NCI-H526 (cell line): ENCODE results near the gene ARHGAP10.
A peak's percentile ranks its signal among the peaks of the same experiment; 100 is the strongest.
"Not testable (repeated sequence)": the region's sequence is repeated elsewhere in the genome, so short reads cannot be mapped to it uniquely, and the experiment has no call there.

Experiments used
- DNase-seq, 2 experiments: peaks; one replicate each; lab custom pipeline; 2025; lab: John Stamatoyannopoulos, UW

The ARHGAP10 gene

DNA sequence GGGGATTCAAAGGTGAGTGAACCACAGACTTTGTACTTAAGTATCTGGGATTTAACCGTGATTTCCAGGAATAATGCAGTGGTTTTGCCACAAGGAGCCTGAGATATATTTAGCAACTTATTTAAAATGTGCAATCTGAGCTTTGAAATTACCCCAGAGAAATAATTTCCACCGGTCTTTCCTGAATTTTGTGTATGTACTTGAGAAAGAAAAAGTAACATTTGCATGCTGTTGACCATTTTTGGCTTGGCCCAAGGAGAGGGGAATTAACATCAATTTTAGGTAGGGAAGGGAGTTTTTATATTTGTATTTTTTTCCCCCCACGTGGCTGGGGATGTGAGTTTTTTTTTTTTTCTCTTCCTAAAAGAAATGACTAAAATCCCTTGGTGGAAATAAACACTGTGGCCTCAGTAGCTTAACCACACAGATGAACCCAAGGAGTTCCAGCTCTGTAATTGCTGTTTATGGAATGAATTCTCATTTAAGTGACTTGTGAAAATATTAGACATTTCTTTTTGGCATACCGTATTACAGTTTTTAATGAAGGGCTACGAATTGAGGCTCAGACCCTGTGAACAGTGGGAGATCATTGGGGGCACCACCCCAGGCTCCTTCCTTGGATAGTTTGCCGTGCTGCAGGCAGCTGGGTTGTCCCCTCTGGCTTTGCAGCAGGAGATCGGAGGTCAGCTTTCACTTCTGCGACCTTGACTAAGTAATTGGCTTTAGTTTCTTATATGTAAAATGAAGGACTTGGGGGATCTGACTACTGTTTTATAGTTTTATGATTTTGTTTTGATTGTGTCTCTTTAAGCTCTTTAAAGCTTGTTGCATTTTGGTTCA is 116.1 kb downstream of the ARHGAP10 start:
- no peak for DNase-seq

DNA sequence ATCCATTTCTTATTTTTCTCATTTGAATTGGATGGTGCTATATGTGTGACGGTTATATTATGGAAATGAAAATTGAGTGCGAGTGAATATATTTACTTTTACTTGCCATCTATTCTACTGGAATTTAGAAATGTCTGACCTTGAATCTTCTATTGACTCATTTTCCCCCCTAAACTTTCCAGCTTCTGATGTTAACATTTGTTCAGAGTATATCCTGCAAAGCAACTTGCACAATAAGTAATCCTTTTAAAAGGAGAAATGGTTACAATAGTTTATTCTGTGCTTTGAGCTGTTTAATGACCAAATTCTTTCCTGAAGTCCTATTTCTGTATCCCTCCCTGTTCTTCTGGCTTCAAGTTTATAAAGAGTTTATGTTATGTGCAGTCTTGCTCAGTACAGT is 116.7 kb downstream of the ARHGAP10 start:
- DNase-seq, result no peak

DNA sequence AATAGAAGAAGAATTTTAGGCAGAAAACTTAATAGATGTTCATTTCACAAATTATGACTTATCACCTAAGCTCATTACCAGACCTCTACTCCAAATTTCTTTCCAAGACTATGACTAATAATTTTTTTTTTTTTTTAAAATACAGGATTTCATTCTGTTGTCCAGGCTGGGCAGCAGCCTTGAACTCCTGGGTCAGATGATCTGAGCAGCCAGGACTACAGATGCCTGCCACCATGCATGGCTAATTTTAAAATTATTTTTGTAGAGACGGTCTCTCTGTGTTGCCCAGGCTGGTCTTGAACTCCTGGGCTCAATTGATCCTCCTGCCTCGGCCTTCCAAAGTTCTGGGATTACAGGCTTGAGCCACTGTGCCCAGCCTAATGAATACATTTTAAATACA is 119.2 kb downstream of the ARHGAP10 start:
- no peak for DNase-seq

DNA sequence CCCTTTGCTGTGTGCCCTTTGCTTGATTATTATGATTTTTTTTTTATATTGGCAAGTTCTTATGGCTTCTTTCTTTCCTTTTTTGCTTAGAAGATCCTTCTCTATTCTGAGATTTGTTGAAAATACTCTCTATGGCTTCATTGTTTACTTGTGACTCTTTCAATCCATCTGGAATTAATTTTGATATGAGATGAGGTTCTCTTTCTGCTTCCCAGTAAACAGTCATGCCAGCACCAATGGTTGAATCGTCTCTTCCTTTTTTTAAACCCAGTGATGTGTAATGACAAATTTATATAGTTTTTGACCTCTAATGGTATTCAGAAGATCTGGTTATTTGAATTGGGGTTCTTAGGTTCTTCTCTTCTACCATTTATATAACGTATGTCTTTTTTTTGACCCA is 121.8 kb downstream of the ARHGAP10 start:
- DNase-seq, result no peak

DNA sequence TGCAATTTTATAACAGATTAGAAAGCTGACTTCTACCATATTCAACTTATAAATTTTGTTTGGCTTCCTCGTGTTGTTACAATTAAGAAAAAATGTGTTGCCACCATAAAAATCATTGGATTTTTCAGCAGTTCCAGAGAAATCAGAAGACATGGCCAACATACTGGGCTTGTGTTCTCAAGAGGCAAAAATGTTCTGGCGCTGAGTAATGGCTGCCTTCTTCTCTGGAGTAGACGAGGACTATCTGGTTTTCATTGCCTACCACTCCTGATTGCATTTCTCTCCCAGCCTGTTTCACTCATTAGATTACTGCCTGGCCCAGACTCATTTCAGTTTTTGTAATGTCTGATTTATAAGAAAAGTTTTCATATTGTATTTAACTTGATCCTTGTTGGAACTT is 122.3 kb downstream of the ARHGAP10 start:
- DNase-seq, result no peak

DNA sequence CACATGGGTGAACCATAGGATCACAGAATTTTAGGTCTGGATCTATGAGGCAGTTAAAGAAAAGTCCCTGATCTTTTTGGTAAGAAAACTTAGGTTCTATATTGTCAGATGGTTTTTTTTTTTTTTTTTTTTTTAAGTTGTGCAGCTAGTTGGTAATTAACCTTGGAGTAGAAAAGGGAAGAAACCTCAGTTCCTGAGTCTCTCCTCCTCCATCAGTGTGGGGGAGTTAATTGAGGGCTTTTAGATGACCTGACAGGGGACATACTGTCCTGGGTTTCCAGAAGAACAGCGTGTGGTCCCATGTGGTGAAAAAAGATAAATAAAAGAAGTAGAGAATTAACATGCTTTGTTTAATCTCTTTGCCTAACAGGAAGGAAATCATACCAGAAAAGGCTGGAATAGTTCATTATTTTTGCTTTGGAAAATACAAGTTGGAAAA is 123.7 kb downstream of the ARHGAP10 start:
- no peak for DNase-seq

DNA sequence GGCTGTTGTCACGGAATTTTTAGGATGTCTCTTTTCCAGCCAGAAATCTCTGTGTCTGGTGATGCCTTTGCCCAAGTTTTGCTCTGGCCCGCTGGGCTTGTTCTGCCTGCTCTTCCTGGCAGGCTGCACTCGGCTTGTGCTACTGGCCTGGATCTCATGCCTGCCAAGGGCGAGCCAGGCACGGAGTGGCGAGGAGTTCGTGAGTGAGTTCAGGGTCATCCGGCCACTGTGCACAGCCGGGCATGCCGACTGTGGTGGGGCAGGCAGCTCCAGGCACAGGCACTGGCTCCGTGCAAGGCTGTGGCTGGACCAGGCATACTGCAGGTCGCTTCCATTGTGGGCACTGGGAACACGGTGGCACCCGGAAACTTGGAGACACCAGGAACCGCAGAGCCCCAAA is 129.1 kb downstream of the ARHGAP10 start:
- no peak for DNase-seq

DNA sequence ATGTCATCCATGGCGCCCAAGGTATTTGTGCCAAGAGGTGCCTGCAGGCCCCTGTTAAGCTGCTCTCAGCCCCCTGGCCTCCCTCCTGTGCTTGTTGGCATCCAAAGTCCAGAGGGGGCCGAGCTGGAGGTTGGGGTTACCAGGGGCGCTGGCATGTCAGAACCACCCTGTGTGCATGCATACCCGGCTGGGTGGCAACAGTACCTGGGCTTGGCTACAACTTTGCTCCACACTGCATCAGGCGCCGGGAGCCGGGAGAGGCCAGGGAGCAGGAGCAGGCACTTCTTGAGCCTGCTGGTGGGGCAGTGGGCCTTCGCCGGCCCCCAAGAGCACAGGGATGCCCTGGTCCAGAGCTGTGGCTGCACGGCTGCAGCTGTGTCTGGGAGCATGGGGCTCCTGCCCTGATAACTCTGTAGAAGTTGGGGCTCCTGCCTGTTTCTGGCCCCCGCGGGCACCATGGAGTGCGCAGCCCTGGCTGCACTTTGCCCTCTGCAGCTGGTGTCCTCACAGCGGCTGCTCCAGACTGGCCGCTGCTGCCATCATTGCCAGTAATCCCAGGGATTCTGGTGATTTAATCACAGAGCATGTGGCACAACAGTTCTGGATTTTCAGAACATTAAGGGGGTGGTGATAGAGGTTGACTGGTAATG is 130.3 kb downstream of the ARHGAP10 start:
- no peak for DNase-seq

DNA sequence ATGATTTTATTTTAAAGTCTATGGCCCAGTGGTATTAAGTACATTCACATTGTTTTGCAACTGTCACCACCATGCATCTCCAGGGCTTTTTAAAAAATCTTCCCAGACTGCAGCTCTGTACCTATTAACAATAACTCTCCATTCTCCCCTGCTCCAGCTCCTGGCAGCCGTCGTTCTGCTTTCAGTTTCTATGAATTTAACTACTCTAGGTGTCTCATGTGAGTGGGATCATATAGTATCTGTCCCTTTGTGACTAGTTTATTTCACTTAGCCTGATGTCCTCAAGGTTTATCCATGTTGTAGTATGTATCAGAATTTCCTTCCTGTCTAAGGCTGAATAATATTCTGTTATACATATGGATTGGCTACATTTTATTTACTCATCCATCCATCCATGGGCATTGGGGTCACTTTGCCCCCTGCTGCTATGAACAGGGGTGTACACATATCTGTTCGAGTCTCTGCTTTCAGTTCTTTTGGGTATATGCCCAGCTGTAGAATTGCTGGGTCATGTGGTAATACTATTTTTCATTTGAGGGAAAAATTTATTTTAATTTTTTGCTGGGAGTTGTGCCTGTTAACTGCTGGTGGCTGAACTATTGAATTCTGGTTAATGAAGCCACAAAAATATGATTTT is 131.3 kb downstream of the ARHGAP10 start:
- DNase-seq, result no peak

DNA sequence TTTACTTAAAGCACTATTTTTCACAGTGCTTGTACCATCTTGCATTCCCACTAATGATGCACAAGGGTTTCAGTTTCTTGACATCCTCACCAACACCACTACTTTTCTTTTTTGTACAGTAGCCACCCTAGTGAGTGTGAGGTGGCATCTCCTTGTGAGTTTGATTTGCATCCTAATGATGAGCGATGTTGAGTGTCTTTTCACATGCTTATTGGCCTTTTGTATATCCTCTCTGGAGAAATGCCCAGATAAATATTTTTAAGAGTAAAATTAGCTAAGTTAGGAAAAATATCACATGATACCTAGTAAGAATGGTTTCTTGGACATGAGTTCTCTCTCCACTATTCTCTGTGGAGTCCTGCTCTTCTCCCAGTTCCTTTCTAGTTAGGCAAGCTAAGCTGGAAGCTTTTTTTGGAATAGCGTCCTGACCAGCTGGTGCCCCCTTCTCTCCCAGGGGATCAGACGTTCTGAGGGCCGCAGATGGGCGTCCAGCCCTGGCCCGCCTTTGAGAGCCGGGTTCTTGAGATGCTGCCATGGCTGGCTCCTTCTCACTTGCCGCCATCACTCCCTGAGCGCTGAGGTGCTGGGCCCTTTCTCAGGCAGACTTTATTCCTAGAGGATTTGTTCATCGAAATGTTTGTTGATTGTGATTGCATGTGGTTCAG is 132.1 kb downstream of the ARHGAP10 start:
- no peak for DNase-seq

DNA sequence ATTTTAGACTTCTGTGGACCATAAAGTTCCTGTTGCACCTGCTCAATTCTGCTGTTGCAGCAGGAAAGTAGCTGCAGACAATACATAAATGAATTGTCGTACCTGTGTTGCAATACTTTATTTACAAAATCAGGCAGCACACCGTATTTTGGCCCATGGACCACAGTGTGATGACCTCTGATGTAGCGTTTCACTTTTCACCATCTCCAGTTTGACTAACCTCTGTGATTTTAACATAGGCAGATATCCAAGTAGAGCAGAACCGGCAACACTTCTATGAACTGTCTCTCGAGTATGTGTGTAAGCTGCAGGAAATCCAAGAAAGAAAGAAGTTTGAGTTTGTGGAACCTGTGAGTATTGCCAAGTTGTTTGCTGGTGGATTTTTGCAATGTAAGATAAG is 132.7 kb downstream of the ARHGAP10 start:
- no peak for DNase-seq

DNA sequence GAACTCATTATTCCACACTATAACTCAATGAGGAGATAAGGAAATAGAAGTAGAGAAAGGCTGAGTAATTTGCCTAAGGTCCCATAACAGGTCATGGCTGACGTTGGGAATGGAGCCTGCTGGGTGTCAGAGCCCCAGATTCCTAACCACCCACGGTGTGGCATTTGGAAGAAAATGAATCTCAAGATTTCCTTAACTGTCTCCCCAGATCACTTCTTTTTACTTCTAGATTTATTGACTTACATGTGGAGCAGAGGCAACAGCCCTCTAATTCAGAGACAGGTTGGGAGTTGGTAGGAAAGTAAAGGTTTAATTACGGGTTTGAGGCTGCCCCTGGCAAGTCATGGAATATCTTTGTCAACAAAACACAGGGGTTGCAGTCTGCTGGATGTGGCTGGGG is 134.0 kb downstream of the ARHGAP10 start:
- no peak for DNase-seq

DNA sequence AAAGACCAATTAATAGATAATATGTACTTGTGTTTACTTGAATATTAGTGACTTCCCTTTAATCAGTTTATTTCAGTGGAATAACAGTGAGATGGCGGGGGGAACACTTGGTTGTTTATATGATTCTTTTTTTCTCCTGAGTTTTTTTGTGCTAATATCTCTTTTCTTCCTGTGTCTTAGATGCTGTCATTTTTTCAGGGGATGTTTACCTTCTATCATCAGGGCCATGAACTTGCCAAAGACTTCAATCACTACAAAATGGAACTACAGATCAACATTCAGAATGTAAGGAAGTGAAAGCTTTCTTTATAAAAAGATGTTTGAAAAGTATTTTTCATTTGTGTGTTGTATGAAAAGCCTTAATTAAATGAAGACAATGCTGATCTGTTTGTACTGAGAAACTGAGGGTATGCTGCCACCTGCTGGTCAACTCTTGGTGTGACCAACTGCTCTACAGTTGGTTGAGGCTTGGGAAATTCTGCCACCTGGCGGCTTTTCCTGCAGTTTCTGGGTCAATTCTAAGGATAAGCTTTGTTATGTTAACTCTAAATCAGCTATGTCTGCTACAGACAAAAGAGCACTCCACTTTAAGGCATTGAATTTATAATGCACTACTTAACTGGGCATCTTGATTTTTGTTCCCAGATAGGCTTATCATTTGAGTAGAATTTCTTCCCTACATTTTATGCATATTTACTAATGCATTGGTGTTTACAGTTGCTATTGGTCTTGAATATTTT is 134.8 kb downstream of the ARHGAP10 start:
- DNase-seq, result peak; percentile 62 to 89

DNA sequence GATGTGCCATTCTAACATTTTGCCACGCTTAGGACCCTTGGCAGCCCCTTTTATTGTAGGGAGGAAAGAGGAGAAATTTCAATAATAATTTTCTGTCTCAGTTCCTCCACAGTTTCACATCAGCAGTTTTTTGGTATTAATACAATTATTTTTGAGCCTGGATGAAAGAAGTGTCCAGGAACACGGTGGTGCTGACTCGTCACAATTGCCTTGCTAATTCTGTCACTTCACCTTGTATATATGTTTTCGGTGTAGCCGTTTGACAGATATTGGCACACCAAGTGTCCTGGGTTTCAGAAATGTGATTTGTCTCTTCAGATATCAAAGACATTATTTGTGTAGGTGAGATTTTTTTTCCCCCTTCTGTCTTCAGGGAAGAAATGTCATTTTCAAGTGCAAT is 142.2 kb downstream of the ARHGAP10 start:
- no peak for DNase-seq

DNA sequence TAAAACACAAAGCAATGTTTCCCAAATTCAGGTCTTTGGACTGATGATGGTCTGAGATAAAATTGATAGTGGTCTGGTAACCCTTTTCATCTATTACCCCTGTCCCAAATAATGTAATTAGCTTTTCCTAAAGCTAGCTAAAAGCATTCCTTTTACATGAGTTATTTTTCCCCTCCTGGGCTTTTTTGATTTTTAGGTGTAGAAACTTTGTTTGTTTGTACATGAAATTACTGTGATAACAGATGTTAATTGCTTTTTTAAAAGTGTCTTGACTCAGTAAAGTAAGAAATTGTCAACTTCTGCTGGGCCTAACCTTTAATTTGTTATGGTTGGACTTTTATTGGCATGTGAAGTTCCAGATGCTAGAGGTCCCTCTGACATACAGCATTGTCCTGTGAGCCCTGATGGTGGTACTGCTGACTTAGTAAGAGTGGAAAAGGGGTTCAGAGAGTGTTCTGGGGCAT is 145.5 kb downstream of the ARHGAP10 start:
- DNase-seq, result no peak

DNA sequence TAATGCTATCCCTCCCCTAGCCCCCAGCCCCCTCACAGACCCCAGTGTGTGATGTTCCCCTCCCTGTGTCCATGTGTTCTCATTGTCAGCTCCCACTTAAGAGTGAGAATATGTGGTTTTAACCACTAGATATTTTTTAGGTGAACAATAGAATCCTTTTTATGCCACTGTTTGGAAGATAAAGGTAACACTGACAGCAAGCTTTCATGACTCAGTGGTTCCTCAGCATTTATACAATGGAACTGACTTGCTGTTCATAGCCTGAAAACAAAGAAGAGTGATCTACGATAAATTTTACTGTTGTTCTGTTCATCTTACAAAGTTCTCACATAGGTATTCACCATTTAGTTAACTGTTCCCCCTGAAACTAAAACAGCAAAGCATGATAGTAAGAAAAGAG is 147.8 kb downstream of the ARHGAP10 start:
- DNase-seq, result no peak

DNA sequence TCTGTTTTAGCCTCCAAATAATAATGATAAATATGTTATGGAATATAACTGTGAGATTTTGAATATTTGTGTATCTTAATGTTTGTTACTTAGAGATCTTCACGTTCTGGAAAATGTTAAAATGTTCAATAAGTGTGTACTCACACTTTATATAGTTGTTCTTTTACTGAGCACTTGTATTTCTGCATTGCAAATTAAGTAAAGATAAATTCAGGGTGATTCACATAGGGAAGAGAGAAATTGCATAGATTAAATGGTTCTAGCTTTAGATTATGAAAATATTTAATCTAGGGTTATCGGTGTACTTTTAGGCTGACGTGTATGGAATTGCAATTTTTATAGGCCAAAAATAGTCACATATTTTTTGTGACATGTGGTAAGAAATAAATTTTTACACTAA is 148.6 kb downstream of the ARHGAP10 start:
- no peak for DNase-seq

DNA sequence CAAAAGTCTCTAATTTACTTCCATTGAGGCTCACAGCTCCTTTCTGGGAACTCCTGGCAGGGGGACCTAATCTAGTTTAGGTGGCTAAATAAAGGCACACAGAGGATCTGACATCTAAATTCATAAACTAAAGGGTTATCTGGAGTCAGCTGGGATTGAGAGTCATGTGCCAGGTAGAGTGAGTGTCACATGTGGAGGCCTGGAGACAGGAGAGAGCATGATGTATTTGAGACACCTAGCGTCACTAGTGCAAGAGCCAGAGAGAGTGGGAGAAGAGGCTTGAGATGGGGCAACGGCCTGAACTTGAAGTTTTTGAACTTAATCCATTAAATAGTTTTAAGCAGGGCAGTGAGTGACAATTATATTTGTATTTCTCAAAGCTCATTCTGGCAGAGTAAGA is 152.6 kb downstream of the ARHGAP10 start:
- DNase-seq, result no peak

DNA sequence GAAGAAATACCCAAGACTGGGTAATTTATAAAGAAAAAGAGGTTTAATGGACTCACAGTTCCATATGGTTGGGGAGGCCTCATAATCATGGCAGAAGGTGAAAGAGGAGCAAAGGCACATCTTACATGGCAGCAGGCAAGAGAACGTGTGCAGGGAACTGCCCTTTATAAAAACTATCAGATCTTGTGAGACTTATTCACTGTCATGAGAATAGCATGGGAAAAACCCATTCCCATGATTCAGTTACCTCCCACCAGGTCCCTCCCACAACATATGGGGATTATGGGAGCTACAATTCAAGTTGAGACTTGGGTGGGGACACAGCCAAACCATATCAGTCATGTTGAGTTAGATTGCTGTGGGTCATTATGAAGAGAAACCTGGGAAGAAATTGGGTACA is 153.3 kb downstream of the ARHGAP10 start:
- not testable (repeated sequence) for DNase-seq

DNA sequence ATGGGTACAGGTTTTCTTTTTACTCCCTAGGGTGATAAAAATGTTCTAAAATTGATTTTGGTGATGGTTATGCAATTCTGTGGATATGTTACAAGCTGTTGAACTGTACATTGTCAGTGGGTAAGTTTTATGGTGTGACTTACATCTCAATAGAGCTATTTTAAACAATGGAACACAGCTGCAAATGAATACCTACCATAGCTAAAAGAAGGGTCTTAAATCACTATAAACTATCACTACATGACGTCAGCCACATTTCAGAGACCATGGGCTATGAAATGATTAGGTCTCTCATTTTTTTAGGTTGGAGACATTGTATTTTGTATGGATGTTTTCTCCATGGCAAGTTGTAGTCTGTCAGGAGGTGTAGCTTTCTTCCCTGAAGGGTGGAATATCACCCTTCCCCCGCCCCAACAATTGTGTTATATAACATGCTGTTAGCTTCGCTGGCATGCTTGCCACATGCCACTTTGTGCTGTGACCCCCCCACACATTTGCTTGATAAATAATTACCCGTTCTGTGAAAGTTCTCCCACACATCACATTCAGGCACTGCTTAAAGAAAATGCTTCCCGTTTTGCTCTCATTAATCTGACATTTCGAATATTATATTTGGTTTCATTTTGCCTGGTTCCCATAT is 159.7 kb downstream of the ARHGAP10 start:
- DNase-seq, result no peak

DNA sequence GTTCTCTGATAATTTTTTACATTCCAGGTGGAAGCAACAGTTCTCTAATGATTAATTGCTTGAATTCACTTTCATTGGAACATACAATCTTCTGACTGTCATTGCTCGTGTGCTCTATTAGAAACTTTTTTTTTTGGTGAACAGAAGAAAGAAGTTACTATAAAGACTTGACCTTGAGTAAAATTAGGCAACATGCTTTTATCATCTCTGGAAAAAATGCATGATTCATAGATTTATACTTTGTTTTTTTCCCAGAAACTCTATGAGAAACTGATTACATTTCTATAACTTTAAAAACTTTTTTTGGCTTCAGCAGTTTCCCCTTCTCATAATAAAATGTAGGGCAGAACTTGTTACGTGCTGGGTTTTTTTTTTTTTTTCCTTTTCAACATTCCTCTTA is 167.6 kb downstream of the ARHGAP10 start:
- no peak for DNase-seq
